GM18508 (cell line): ENCODE data around the gene SYNM.

Experiments used
- ATAC-seq: cut with Tn5 transposase; IDR thresholded peaks from one replicate; pipeline ENCODE4 v1.9.1; 2021; ENCODE audit warnings: moderate number of reproducible peaks; ENCODE audit not compliant: insufficient read depth, unreplicated experiment

The SYNM gene

GRCh38 chr15:99085413-99086326, 19.2 kb upstream of the SYNM start:
- ATAC-seq: no peak

- no peak for ATAC-seq
Measured at GRCh38 chr15:99086327-99086667, 18.6 kb upstream of the SYNM start.

DNA sequence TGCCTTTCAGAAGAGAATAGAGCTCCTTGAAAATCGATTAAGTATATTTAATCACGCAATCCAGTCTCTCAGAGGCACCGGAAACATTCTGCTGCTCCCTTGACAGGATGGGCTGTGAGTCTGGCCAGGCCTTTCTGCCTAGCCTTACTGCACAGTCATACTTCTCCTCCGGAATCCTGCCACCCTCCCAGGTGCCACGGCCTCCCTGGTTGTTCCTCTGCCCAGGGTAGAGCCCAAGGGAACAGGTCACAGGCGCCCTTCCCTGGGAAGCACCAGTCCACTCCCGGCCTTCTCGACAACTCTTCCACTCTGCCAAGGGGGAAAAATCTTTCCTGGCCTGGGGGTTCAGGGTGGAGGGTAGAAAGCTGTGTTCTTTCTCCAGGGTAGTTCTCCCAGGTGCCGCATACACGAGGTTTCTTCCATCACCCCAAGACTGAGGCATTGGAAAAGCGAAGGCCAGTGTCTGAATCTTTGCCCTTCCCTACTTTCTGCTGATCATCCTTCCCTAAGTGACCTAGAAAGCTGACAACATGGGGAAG, 17.4 kb upstream of the SYNM start:
- ATAC-seq: no peak

DNA sequence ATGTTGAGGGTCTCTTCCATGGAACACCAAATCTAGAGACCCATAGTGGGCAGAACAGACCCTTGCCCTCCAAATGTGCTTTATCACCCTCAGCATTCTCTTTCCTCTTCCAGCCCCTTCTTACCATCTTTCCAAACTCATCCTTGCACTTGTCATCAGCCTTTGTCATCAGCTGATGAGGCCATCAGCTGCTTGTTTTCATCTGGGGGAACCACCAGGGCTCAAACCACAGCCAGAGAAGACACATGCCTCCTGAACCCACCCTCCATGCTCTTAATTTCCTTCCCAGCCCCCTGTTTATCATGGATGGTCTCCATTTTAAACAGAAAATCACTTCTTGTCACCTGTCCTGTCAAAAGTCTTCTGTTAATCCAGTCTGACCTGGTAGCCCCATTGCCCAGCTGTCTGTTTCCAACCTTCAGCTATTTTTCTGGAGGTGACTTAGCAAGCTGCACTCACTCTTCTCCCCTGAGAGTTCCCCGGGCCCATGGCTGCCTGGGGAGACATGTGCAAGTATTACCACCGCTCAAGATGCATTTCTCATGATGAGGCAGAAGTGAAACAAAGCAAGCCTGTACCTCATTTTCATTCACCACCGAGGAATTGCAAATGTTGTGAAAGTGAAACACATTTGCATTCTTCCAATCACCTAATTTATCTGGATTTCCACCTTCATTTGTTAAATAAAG, 14.7 kb upstream of the SYNM start:
- ATAC-seq: peak; percentile 99

GRCh38 chr15:99090938-99091337, 13.9 kb upstream of the SYNM start:
- no peak for ATAC-seq

DNA sequence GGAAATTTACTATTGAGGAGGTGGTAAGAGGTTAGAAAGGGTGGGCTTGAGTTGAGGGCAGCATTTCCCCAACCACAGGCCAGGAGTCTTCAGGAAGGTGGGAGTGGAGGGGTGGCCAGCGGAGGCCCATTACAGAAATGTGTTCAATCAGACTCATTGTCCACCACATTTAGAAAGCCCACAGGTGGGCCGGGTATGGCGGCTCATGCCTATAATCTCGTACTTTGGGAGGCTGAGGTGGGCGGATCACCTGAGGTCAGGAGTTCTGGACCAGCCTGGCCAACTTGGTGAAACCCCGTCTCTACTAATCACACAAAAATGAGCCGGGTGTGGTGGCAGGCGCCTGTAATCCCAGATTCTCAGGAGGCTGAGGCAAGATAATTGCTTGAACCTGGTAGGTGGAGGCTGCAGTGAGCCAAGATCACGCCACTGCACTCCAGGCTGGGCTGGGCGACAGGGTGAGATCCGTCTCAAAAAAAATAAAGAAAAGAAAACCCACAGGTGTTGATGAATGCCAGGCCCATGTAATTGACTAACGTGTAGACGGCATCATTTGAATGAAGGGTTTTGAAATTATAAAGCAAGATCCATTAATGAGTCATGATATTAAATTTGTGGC, 12.2 kb upstream of the SYNM start:
- no peak for ATAC-seq

DNA sequence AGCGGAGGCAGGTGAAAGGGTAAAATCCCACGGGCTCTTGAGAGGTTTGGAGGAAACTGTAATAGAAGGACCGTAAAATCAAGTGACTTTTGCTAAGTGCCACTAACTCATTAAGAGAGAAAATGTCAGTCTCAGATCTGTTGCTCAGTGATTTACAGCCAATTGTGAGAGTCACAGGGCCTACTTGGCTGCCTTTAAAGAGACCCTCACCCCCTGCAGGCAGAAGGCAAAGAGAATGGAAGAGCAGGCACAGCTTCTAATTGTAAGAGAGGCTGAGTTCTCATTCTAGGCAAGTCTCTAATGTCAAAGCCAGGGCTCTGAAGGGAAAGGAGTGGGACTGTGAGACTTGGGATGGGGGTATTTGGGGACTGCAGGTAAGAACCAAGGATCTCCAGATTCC, 9.3 kb upstream of the SYNM start:
- ATAC-seq: no peak

DNA sequence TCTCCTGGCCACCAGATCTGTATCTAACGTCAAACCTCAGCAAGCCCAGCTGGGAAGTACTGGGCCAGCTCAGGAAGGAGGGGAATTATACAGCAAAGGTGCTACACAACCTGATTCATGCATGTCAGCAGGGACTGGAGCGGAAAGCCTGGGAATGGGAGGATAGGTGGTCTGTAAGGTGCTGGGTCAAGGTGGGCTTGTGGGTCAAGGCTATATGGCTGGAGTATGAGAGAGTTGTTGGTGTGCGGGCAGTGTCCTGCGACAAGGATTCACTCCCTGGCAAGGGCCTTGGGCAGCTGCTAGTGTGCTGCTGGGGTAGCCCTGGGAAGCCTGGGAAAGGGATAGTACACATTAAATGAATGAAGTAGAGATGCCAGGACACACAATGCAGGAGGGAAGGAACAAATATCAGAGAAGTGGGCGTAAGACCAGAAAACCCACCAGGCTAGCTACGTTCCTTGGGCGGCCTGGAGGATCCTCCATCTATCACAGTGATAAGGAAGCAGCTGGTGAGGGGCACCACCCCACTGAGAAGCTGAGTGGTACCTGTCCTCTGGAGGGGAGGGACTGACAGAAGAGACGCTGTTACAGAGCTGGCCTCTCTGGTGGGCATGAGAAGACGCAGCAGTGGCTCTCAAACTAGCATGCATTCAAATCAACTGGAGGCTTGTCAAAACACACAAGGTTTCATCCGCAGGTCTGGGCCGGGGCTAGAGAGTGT, 8.5 kb upstream of the SYNM start:
- no peak for ATAC-seq

- ATAC-seq: no peak
Measured at GRCh38 chr15:99096894-99097426, 7.9 kb upstream of the SYNM start.

- no peak for ATAC-seq
Measured at GRCh38 chr15:99097441-99098410, 7.2 kb upstream of the SYNM start.

DNA sequence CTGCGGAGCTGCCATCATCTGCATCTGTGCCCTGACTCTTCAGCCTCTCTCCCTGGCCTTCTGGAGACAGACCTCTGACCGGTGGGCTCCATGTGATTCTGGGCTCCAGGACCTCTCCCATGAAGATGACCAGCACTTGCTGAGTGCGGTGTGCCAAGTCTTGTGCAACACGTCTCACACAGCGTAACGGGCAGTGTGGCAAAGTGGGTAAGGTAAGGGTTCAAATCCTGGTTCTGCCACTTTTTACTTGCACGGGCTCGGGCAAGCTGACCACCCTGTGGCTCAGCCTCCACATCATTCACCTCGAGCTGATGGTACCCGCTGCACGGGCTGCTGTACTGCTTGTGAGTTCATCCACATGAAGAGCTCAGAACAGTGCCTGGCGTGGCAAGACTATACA, 6.5 kb upstream of the SYNM start:
- ATAC-seq: no peak

- ATAC-seq: no peak
Measured at GRCh38 chr15:99098991-99099390, 5.9 kb upstream of the SYNM start.

DNA sequence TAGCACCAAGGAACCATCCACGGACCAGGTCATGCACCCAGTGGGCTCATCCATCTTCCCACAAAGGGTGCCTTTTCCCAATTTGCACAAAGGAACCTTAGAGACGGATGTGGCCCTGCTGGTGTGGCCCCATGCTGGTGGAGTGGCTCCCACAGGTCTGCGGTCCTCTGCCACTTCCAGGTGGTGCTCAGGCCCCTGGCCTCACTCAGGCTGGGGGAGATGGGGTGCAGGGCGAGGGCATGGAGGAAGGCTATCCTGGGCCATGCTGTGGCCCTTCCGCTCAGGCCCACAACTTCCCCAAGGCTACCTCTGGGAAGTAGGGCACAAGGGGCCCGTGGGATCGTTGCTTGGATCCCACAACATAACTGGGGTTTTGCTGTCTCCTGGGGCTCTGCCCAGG, 5.2 kb upstream of the SYNM start:
- ATAC-seq: no peak

GRCh38 chr15:99100245-99101173, 4.4 kb upstream of the SYNM start:
- no peak for ATAC-seq

DNA sequence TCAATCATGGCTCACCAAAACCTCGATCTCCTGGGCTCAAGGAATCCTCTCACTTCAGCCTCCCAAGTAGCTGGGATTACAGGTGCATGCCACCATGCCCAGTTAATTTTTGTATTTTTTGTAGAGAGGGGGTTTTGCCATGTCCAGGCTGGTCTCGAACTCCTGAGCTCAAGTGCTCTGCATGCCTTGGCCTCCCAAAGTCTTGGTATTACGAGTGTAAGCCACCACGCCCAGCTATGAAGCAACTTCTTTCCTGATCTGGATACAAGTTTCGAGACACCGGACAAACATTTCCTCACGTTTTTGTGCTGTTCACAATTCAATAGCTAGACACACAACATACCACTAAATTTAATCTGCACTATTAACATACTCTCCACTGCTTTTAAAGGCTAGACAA, 3.4 kb upstream of the SYNM start:
- no peak for ATAC-seq

GRCh38 chr15:99102332-99103235, 2.3 kb upstream of the SYNM start:
- ATAC-seq: no peak

DNA sequence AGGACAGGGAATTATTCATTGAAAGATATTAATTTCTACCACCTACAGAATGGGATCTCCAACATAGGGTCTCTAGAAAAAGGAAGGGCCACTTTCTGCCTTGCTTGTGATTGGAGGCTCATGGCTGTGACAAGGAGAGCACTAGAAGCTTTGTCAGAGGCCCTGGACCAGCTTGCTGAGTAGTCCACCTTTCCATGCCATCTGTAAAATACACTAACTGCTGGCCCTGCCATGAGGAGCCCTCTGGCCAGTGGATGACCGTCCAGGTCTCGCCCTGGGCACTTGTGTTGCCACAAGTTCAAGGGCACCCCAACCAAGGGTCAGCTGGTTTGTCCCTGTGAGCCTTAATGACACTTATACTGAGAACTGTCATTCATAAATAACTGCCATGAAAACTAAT, 1.6 kb upstream of the SYNM start:
- no peak for ATAC-seq
